ENCODE results near the gene GREB1L.
"Not testable (repeated sequence)": the region's sequence is repeated elsewhere in the genome, so short reads cannot be mapped to it uniquely, and the experiment has no call there.

Gene GREB1L

DNA sequence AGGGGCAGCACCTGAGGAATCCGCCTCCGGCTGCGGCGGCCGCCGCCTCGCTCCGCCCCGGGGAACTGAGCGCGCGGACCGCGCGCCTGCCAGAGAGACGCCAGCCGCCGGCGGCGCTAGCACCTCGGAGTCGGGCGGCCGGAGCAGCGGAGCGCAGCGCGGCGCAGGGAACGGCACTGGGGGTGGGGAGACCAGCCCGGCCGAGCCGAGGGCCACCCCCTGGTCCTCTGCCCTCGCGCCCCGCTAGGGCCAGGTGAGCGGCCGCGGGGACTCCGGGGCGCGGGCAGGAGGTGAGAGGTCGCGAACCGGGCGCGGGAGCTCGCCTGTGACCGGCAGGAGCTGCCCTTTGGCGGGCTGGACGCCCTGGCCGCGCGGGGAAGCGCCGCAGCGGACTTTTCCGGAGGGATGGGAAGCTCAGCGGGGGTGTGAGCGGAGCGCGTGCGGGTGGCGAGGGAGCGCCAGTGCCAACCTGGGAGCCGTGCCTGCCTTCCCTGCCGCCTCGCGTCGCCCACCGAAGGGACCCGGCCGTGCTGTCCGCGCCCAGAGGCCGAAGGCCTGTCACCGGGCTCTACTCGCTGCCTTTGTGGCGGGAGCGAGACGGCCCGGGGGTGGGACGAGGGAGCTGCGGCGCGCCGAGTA lies at the start of gene GREB1L:
TSS of gene GREB1L (plus strand) at position 92 of the 639 bp plus-strand sequence. CDS start 141,287 bp downstream, outside the sequence.
- DNase-seq (ENCODE audit: low read depth in 2 of 2), result peak; percentile 6 to 26

- no peak for DNase-seq (ENCODE audit: low read depth in 2 of 2)
Observed at GRCh38 chr18:21192308-21192624, 49.8 kb upstream of the GREB1L start.

GRCh38 chr18:21194871-21195771 lies 46.9 kb upstream of the GREB1L start:
- DNase-seq (ENCODE audit: low read depth in 2 of 2), result no peak

DNA sequence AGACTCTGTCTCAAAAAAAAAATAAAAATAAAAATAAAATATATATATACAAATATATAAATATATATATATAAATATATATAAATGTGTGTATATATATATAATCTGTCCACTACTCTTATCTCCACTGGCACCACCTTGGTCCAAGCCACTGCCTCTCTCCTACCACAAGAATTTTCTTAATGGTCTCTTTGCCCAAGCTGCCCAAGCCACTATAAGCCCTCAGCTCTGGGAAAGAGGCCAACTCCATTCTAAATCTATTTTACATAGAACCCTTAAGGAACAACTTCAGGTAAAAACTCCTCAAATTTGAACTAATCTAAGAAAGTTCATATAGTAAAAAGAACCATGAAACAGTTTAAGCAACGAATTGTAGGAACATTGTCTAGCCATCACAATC lies 45.6 kb upstream of the GREB1L start:
- DNase-seq (ENCODE audit: low read depth in 2 of 2), result no peak

GRCh38 chr18:21203126-21203525 lies 38.9 kb upstream of the GREB1L start:
- DNase-seq (ENCODE audit: low read depth in 2 of 2), result no peak

DNA sequence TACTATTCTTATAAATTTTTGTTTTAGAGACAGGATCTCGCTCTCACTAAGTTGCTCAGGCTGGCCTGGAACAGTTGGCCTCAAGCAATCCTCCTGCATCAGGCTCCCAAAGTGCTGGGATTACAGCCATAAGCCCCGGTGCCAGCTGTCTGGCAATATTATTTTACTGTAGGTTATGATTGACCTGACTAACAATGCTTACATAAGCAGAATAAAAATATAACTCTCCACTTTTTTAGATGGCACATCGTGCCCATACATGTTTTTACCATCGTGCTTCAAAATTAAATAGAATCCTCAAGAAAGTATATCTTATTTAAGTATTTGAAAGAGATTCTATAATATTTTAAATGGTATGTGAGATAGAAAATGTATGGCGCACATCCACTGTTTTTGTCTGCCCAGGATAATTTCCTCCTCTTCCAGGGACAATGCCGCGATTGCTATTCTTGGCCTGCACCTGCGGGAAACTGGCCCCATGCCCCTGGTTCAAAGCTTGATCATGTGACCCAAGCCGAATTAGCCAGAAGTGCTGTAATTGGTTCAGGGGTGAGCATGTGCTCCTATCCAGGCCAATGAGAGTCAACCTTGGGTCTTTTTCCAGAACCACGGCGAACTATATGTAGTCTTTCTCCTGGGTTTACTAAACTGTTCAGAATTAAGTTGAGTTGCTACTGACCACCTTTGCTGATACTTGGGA lies 38.3 kb upstream of the GREB1L start:
- no peak for DNase-seq (ENCODE audit: low read depth in 2 of 2)

DNA sequence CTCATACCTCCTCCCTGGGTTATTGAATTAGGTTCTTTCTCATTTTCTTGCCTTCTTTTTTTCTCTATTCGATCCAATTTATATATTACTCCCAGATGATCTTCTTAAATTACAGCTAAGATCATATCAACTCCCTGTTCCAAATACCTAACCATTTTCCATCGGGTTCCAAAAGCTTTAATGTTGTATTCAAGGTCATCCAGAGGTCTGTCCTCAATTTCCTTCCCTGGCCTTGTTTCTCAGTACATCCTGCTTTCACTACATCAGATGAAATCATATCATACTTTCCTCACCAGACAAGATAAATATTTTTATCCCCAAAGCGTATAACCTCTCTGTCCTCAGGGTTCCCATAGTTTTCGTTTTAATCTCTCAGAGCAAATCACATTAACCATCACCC lies 36.3 kb upstream of the GREB1L start:
- DNase-seq (ENCODE audit: low read depth in 2 of 2), result no peak

DNA sequence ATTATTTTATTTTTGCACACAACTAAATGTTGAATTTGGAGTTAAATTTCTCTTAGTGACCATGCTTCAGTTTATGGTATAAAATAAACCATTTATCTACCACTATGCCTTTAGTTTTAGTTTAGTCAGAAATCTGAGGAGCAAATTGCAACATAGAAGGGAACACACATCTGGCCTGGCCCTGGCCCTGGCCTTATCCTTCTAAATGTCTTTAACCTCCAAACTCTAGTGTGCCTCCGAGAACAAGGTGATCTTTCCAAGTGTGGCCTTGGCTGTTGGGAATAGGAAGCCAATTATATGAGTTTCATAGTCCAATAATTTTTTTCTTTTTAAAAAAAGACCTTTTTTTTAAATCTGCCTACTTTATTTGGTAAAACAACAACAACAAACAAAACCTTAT lies 31.8 kb upstream of the GREB1L start:
- DNase-seq (ENCODE audit: low read depth in 2 of 2), result no peak

GRCh38 chr18:21210784-21211183 lies 31.2 kb upstream of the GREB1L start:
- no peak for DNase-seq (ENCODE audit: low read depth in 2 of 2)

DNA sequence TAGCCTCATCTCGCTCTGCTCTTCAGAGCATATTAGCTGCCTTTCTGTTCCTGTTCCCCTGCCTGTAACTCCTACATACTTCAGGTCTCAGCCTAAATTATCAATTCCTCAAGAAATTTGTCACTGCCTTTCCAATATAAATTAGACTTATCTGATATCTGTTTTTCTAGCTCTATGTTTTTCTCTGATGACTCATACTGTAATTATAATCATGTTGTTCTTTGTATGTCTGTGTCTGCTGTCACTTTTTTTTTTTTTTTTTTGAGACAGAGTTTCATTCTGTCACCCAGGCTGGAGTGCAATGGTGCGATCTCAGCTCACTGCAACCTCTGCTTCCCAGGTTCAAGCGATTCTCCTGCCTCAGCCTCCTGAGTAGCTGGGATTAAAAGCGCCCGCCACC lies 27.6 kb upstream of the GREB1L start:
- not testable (repeated sequence) for DNase-seq (ENCODE audit: low read depth in 2 of 2)

GRCh38 chr18:21215490-21215889 lies 26.5 kb upstream of the GREB1L start:
- no peak for DNase-seq (ENCODE audit: low read depth in 2 of 2)

- no peak for DNase-seq (ENCODE audit: low read depth in 2 of 2)
Observed at GRCh38 chr18:21218862-21219261, 23.2 kb upstream of the GREB1L start.

GRCh38 chr18:21230436-21230835 lies 11.6 kb upstream of the GREB1L start:
- no peak for DNase-seq (ENCODE audit: low read depth in 2 of 2)

GRCh38 chr18:21241301-21242048 lies 557 bp upstream of the GREB1L start:
- DNase-seq (ENCODE audit: low read depth in 2 of 2), result no peak

GRCh38 chr18:21242780-21243401 lies 859 bp downstream of the GREB1L start:
- no peak for DNase-seq (ENCODE audit: low read depth in 2 of 2)

DNA sequence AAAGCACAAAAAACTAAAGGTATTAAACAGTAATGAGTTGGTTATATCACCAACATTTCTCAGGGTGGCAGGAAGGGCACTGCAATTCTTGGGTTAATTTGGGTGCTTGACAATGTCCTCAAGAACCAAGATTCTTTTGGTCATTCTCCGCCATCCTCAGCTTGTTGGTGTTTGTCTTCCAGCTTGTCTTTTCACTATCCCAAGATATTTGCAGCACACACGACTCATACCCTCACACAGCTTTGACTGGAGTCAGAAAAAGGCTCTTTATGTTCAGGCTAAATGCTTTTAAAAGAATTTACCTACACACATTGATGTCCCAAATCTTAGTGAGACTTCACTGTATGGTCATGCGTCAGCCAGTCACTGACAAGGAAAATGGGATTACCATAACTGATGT lies 12.5 kb downstream of the GREB1L start:
- DNase-seq (ENCODE audit: low read depth in 2 of 2), result no peak

GRCh38 chr18:21255211-21255610 lies 13.2 kb downstream of the GREB1L start:
- DNase-seq (ENCODE audit: low read depth in 2 of 2), result no peak

- DNase-seq (ENCODE audit: low read depth in 2 of 2), result no peak
Observed at GRCh38 chr18:21257386-21257785, 15.4 kb downstream of the GREB1L start.

GRCh38 chr18:21260621-21261020 lies 18.6 kb downstream of the GREB1L start:
- DNase-seq (ENCODE audit: low read depth in 2 of 2), result no peak

- no peak for DNase-seq (ENCODE audit: low read depth in 2 of 2)
Observed at GRCh38 chr18:21261352-21261751, 19.3 kb downstream of the GREB1L start.

DNA sequence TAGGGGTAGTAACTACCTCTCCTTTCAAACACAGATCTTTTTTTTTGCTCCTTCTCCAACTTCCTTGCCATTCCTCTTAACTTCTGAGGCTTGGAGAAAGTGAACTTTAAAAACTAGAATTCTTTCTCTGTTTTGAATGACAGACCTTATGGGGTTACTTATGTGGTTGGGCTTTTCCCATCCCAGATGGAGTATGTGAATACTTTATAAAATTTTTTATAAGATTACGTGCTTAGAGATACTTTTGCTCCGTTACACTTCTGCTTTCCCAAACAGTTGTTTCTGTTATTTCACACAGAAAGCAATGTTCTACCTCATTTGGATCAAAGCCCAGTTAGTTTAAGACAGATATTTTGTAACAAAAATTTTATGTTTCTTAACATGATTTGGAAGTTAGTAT lies 20.2 kb downstream of the GREB1L start:
- DNase-seq (ENCODE audit: low read depth in 2 of 2), result no peak

DNA sequence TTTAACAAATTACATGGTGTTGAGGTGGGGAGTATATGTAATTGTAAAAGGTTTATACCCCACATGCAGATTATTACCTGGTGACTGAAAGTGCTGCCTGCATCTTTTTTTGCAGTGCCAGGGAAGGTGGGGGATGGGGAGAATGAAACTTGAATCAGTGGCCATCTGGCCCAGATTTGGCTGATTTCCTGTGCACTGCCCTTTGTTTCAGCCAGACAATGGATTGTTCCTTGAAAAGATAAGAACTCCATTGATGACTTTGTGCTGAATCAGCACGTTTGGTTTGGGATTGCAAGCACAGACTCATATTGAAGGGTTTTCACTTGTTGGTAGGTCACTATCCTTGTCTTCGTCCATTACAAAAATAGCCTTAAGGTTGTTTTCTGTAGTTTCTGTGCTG lies 20.9 kb downstream of the GREB1L start:
- DNase-seq (ENCODE audit: low read depth in 2 of 2), result no peak
